ENCODE measurements around the gene NTM.

The NTM gene

DNA sequence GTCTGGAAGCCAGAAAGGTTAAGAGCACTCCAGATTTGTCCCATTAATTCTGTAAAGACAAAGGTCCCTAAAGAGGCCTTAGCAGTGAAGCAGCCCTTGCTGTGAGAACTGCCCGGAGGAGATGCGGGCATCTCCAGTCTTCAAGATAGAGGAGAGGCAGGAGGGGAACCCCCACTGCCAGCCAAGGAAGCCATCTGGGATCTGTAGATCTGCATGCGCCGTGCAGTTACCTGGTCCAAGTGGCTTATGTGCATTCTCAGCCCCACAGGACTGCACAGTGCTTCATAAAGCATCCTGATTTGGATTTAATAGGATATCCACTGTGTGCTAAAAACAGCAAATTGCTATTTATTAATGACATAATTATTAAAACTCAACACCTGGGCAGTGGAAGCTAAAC lies 834.6 kb downstream of the NTM start:
- DNase-seq (ENCODE audit: insufficient read length, low spot score) = no peak
- TF ChIP-seq CTCF (IDR thresholded peaks at IDR 0.05; ENCODE audit: insufficient read depth, missing control alignments) = no peak
- FAIRE-seq = no peak

DNA sequence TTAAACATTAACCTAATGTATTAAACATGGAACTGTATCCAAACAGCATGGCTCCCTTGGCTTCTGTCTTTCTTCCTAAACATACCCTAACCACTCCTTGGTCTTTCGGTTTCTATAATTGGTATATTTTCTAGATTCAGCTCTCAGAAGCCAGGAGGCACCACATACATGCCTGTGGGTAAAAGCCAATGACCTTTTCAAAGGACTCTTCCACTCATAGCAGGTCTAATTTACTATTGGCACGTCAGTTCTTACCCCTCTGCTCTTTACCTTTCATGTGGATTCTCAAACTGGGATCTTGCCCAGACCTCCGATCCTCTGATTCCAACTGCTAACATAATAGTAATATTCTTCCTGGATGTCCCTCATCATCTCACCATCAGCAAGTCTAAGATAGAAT lies 835.1 kb downstream of the NTM start:
- FAIRE-seq (no peak), DNase-seq (ENCODE audit: insufficient read length, low spot score) (no peak)
- TF ChIP-seq CTCF (IDR thresholded peaks at IDR 0.05; ENCODE audit: insufficient read depth, missing control alignments) = no peak

DNA sequence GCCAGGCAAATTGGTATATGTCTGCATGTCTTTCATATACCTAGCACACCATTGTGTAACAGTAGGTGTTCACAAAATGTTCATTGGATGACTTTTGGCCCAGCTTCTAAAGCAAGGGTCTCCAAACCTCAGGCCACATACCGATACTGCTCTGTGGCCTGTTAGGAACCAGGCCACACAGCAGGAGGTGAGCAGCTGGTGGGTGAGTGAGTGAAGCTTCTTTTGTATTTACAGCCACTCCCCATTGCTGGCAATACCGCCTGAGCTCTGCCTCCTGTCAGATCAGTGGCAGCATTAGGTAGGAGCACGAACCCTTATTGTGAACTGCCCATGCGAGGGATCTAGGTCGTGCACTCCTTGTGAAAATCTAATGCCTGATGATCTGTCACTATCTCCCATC lies 836.6 kb downstream of the NTM start:
- TF ChIP-seq CTCF (IDR thresholded peaks at IDR 0.05; ENCODE audit: insufficient read depth, missing control alignments) = no peak
- FAIRE-seq = no peak
- no peak for DNase-seq (ENCODE audit: insufficient read length, low spot score)

DNA sequence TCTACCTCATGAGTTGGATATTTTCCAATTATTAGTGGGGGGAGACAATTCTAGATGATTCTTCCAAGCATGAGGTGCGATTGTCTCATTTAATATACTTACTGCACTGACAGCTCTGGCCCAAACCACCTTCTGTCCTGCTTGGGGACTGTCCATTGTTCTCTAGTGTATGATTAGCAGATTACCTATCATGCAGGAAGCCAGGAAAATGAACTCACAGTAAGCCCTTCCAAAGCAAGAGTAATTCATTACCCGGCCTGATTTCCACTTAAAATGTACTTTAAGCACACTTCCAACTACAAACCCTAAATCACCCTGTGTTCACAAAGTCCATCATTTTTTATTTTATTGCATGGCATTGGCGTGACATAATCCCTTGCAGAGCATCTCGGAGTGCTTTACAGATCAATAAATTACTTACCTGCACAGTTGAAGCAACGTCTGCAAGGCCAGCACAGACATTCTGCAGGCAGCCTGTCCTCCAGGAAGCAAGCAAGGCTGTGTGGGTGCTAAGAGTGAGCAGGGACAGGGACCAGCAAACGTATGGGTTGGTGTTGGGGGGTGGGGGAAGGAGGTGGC lies 838.2 kb downstream of the NTM start:
- DNase-seq (ENCODE audit: insufficient read length, low spot score) (no peak), FAIRE-seq (no peak)
- no peak for TF ChIP-seq CTCF (IDR thresholded peaks at IDR 0.05; ENCODE audit: insufficient read depth, missing control alignments)

DNA sequence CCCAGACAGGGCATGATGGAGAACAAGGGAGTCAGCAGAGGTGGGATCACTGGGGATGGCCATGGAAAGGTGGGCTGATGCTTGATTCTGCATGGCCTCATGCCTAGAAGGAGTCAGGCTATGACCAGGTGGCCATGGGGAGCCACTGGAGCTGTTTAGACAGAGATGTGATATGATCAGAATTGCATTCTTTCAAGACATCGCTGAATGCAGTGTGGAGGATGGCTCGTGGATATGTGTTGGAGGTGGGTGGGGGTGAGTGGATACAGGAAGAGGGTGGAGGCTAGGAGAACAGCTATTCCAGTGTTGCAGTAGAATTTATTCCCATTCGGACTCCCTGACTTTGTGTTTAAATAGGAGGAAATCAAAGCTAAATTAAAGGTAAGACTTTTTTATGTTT lies 841.1 kb downstream of the NTM start:
- FAIRE-seq = no peak
- TF ChIP-seq CTCF (IDR thresholded peaks at IDR 0.05; ENCODE audit: insufficient read depth, missing control alignments) = no peak

DNA sequence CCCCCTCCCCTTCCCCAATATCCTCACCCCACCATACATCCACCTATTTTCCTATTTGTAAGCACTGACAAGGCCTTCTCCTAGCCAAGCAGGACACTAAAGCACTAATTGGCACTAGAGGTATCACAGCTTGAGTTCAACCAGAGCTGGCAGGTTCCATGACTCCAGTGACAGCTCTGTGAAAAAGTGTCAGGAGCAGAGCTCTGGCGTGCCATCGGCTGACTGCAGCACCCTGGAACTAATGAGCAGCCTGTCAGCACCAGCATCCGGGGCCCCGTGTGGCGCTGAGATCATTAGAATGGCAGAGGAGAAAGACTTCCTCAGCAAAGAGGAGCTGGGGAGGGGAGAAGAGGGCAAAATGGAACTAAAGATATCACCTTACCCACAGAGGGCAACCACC lies 847.4 kb downstream of the NTM start:
- no peak for DNase-seq (ENCODE audit: insufficient read length, low spot score)
- no peak for FAIRE-seq
- no peak for TF ChIP-seq CTCF (IDR thresholded peaks at IDR 0.05; ENCODE audit: insufficient read depth, missing control alignments)

More for the DNA sequence above, 841.1 kb downstream of the NTM start:
- no peak for DNase-seq (ENCODE audit: insufficient read length, low spot score)

DNA sequence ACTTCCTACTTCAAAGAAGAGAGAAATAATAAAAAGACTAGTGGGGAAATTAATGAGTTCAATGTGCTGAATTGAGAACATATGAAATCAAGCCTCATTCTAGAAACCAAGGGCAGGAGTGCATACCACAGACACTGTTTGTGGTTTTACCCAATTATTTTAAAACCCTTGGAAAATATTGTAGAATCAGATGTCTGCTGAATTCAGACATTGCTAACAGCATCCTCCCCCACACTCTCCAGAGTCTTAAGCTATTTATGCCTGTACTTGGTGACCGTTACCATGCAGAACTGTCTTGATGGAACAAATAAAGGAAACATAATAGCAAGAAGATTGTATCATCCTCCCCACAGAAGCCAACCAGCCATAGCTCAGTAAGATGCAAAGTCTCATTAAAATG lies 850.1 kb downstream of the NTM start:
- FAIRE-seq (no peak), DNase-seq (ENCODE audit: insufficient read length, low spot score) (no peak)

More for the DNA sequence above, 850.1 kb downstream of the NTM start:
- TF ChIP-seq CTCF (IDR thresholded peaks at IDR 0.05; ENCODE audit: insufficient read depth, missing control alignments) = no peak
